Fibroblast of lung (primary cell): ENCODE results near the gene CERS1. TPM values are rescaled to one million over a fixed set of nuclear protein-coding genes. Genes with fewer than 3 reads are reported as not detected.

Source experiments
- DNase-seq, 2 donors: peaks; one replicate each; pipeline versions ENCODE4 v3.0.0 to v3.0.0-alpha.2; 2010; ENCODE audit warnings: low read depth in 2 of 2
- H2AFZ ChIP-seq: 2 replicates; pipeline ENCODE4 v1.5.1; 2012; ENCODE audit warnings: low read length, control low read depth, inconsistent platforms
- H3K27ac ChIP-seq: 2 replicates; pipeline ENCODE4 v1.5.1; 2011; ENCODE audit warnings: low read length, control low read depth; ENCODE audit not compliant: insufficient read depth
- H3K27me3 ChIP-seq: 2 replicates; pipeline ENCODE4 v1.5.1; 2011; ENCODE audit warnings: mild to moderate bottlenecking, low read length; ENCODE audit not compliant: control insufficient read depth, insufficient read depth
- H3K36me3 ChIP-seq: 2 replicates; pipeline ENCODE4 v1.5.1; 2011; ENCODE audit warnings: low read length; ENCODE audit not compliant: control insufficient read depth, insufficient read depth
- H3K4me1 ChIP-seq: 2 replicates; pipeline ENCODE4 v1.5.1; 2011; ENCODE audit warnings: low read length; ENCODE audit not compliant: control insufficient read depth, insufficient read depth; ENCODE audit errors: extremely low read depth
- H3K4me2 ChIP-seq: 2 replicates; pipeline ENCODE4 v1.5.1; 2011; ENCODE audit warnings: low read length, control low read depth; ENCODE audit not compliant: insufficient read depth; ENCODE audit errors: extremely low read depth
- H3K4me3 ChIP-seq, 4 experiments: fragments of 200-600 bp in 1 of 4; sonication (generic) in 1 of 4; replicated peaks in 1 of 4; 2 replicates each; pipeline ENCODE4 v1.5.1; 2011 to 2016; ENCODE audit warnings: low read length in 4 of 4, low read depth in 3 of 4, mild to moderate bottlenecking in 3 of 4, control low read depth in 2 of 4, inconsistent platforms in 1 of 4, mixed read lengths in 1 of 4; ENCODE audit not compliant: insufficient read depth in 1 of 4; ENCODE audit errors: control extremely low read depth in 1 of 4
- H3K79me2 ChIP-seq: 2 replicates; pipeline ENCODE4 v1.5.1; 2012; ENCODE audit warnings: mild to moderate bottlenecking, low read length, inconsistent platforms; ENCODE audit not compliant: control insufficient read depth, insufficient read depth
- H3K9ac ChIP-seq: 2 replicates; pipeline ENCODE4 v1.5.1; 2011; ENCODE audit warnings: mild to moderate bottlenecking, low read length, control low read depth; ENCODE audit not compliant: insufficient read depth
- H3K9me3 ChIP-seq: 2 replicates; pipeline ENCODE4 v1.5.1; 2012; ENCODE audit warnings: low read depth, low read length; ENCODE audit not compliant: control insufficient read depth, insufficient read depth
- H4K20me1 ChIP-seq: 2 replicates; pipeline ENCODE4 v1.5.1; 2011; ENCODE audit warnings: low read length; ENCODE audit not compliant: control insufficient read depth, insufficient read depth; ENCODE audit errors: extremely low read depth
- CTCF ChIP-seq, 2 donors: IDR thresholded peaks in 1 of 2; conservative IDR thresholded peaks in 1 of 2; 1 replicate in 1 of 2; 2 replicates in 1 of 2; pipeline ENCODE4 v1.5.1; 2011 to 2012; ENCODE audit warnings: low read length in 2 of 2, control low read depth in 1 of 2, inconsistent platforms in 1 of 2, low read depth in 1 of 2, mild to moderate bottlenecking in 1 of 2
- EZH2 ChIP-seq: IDR thresholded peaks from 2 replicates; pipeline ENCODE4 v1.5.1; 2012; ENCODE audit warnings: low read length, control low read depth, mild to moderate bottlenecking; ENCODE audit errors: missing control alignments
- polyA minus RNA-seq: library from RNA; depleted of rRNA, polyadenylated mRNA; stranded (reverse); fragments of >200 nt; gene quantifications from 2 replicates; pipeline ENCODE4 v1.2.3, GENCODE V29; 2011; ENCODE audit warnings: low replicate concordance
- polyA plus RNA-seq, 2 donors: library from polyadenylated mRNA; depleted of rRNA in 1 of 2; stranded (reverse) in 1 of 2; unstranded in 1 of 2; fragments of >200 nt; gene quantifications; 2 replicates each; pipeline ENCODE4 v1.2.1, GENCODE V29; 2011 to 2012; ENCODE audit warnings: missing spikeins in 1 of 2
- total RNA-seq: library from RNA; depleted of rRNA; stranded (reverse); fragments of >200 nt; gene quantifications from 2 replicates; pipeline ENCODE4 v1.2.1, GENCODE V29; 2014

CERS1 gene
- total RNA-seq (1.5 and 1.7 TPM in 2 replicates), polyA plus RNA-seq (0.23 and 1.4 TPM in 2 replicates), polyA minus RNA-seq (3.7 and 9.2 TPM in 2 replicates)
- polyA plus RNA-seq (2012), result 0.42 and 2.2 TPM in 2 replicates

- no peak for TF ChIP-seq EZH2
- no peak for TF ChIP-seq CTCF (conservative IDR thresholded peaks at IDR 0.05 in 1 of 2, IDR thresholded peaks at IDR 0.05 in 1 of 2; ENCODE audit: low read depth in 1 of 2, low read length in 2 of 2)
- no peaks in the 10 kb centered on the region for H3K79me2 ChIP-seq
- peak within 1 kb of the TSS in 3 of 4 experiments; percentile 34 to 52 (median 43) for H3K4me3 ChIP-seq
- H3K27me3 ChIP-seq, result peaks cover 19% of the 10 kb centered on the region
- peak within 1 kb of the TSS; percentile 88 for H3K4me2 ChIP-seq
- no peaks in the 10 kb centered on the region for H4K20me1 ChIP-seq
- H3K36me3 ChIP-seq, result peaks cover 9% of the 10 kb centered on the region
- no peaks in the 10 kb centered on the region for H3K9me3 ChIP-seq
- peaks cover 2% of the 10 kb centered on the region for H3K4me1 ChIP-seq
- H3K27ac ChIP-seq, result no peak within 1 kb of the TSS
- DNase-seq, result peak in 1 of 2 donors; percentile 27
- H3K9ac ChIP-seq, result no peak within 1 kb of the TSS
- H2AFZ ChIP-seq, result no peak within 1 kb of the TSS
These were observed at the start of gene CERS1 for GRCh38 chr19:18895824-18896341. CERS1 (minus strand) TSS chr19:18896158; CDS start chr19:18896072, 86 bp downstream.

GRCh38 chr19:18945297-18945696 is 49.3 kb upstream of the CERS1 start:
- H4K20me1 ChIP-seq, result no peaks in the 10 kb centered on the region
- DNase-seq, result no peak
- TF ChIP-seq CTCF (conservative IDR thresholded peaks at IDR 0.05 in 1 of 2, IDR thresholded peaks at IDR 0.05 in 1 of 2; ENCODE audit: low read depth in 1 of 2, low read length in 2 of 2), result no peak
- TF ChIP-seq EZH2, result no peak

GRCh38 chr19:18943465-18943864 is 47.5 kb upstream of the CERS1 start:
- no peaks in the 10 kb centered on the region for H4K20me1 ChIP-seq
- no peak for DNase-seq
- TF ChIP-seq EZH2, result no peak
- no peak for TF ChIP-seq CTCF (conservative IDR thresholded peaks at IDR 0.05 in 1 of 2, IDR thresholded peaks at IDR 0.05 in 1 of 2; ENCODE audit: low read depth in 1 of 2, low read length in 2 of 2)
- H3K36me3 ChIP-seq, result peaks cover 1% of the 10 kb centered on the region
- peaks cover 20% of the 10 kb centered on the region for H3K79me2 ChIP-seq
- H2AFZ ChIP-seq, result no peak overlapping the region
- no peak overlapping the region for H3K4me3 ChIP-seq
- H3K27ac ChIP-seq, result no peak overlapping the region
- no peaks in the 10 kb centered on the region for H3K9me3 ChIP-seq
- no peak overlapping the region for H3K9ac ChIP-seq
- no peak overlapping the region for H3K4me2 ChIP-seq
- H3K27me3 ChIP-seq, result no peaks in the 10 kb centered on the region
- no peaks in the 10 kb centered on the region for H3K4me1 ChIP-seq

More at GRCh38 chr19:18945297-18945696, 49.3 kb upstream of the CERS1 start:
- Histone ChIP-seq H3K4me1 (no peaks in the 10 kb centered on the region), H3K4me2 (no peak overlapping the region), H3K36me3 (peaks cover 1% of the 10 kb centered on the region), H3K9me3 (no peaks in the 10 kb centered on the region), H2AFZ (no peak overlapping the region), H3K4me3 (no peak overlapping the region), H3K27ac (no peak overlapping the region), H3K27me3 (no peaks in the 10 kb centered on the region), H3K79me2 (peaks cover 4% of the 10 kb centered on the region), H3K9ac (no peak overlapping the region)
